Subcutaneous abdominal adipose tissue (tissue), 5 donors: Measurements from ENCODE around the gene NOMO2.
"Not testable (repeated sequence)": the region's sequence is repeated elsewhere in the genome, so short reads cannot be mapped to it uniquely, and the experiment has no call there.

Source experiments
- H3K27ac ChIP-seq: one replicate; pipeline ENCODE4 v1.7.0; 2013; ENCODE audit warnings: low read depth, mild to moderate bottlenecking, inconsistent platforms, low read length, moderate library complexity
- H3K27me3 ChIP-seq, 5 donors: one replicate each; pipeline ENCODE4 v1.7.0; 2013; ENCODE audit warnings: low read length in 5 of 5, inconsistent platforms in 1 of 5; ENCODE audit not compliant: control insufficient read depth in 5 of 5, insufficient read depth in 4 of 5
- H3K36me3 ChIP-seq, 5 donors: one replicate each; pipeline ENCODE4 v1.7.0; 2013; ENCODE audit warnings: low read length in 5 of 5; ENCODE audit not compliant: control insufficient read depth in 5 of 5, insufficient read depth in 5 of 5
- H3K4me1 ChIP-seq, 5 donors: one replicate each; pipeline ENCODE4 v1.7.0; 2013; ENCODE audit warnings: low read length in 5 of 5, mild to moderate bottlenecking in 3 of 5, moderate library complexity in 1 of 5; ENCODE audit not compliant: control insufficient read depth in 5 of 5, insufficient read depth in 5 of 5
- H3K4me3 ChIP-seq, 5 donors: one replicate each; pipeline ENCODE4 v1.7.0; 2013; ENCODE audit warnings: low read length in 5 of 5, low read depth in 1 of 5
- H3K9ac ChIP-seq, 5 donors: one replicate each; pipeline ENCODE4 v1.7.0; 2013; ENCODE audit warnings: low read length in 5 of 5, mild to moderate bottlenecking in 4 of 5, moderate library complexity in 3 of 5
- H3K9me3 ChIP-seq, 5 donors: one replicate each; pipeline ENCODE4 v1.7.0; 2013; ENCODE audit warnings: low read length in 5 of 5; ENCODE audit not compliant: control insufficient read depth in 5 of 5
- donor health status: healthy.
- donor health status: healthy.
- donor health status: healthy.
- donor health status: healthy.
- donor health status: healthy.

The NOMO2 gene

GRCh38 chr16:18401159-18401558 lies 160.7 kb downstream of the NOMO2 start:
- H3K4me3 ChIP-seq: not testable (repeated sequence)

GRCh38 chr16:18394363-18394762 lies 167.5 kb downstream of the NOMO2 start:
- H3K9me3 ChIP-seq, H3K4me1 ChIP-seq, H3K27ac ChIP-seq, H3K27me3 ChIP-seq, H3K36me3 ChIP-seq, H3K4me3 ChIP-seq, H3K9ac ChIP-seq: not testable (repeated sequence)

More at GRCh38 chr16:18401159-18401558, 160.7 kb downstream of the NOMO2 start:
- H3K27ac ChIP-seq, H3K9ac ChIP-seq, H3K9me3 ChIP-seq, H3K36me3 ChIP-seq, H3K27me3 ChIP-seq, H3K4me1 ChIP-seq: not testable (repeated sequence)

- not testable (repeated sequence) for H3K27me3 ChIP-seq, H3K4me3 ChIP-seq, H3K4me1 ChIP-seq, H3K36me3 ChIP-seq, H3K9me3 ChIP-seq, H3K9ac ChIP-seq, H3K27ac ChIP-seq
Observed at GRCh38 chr16:18387767-18388166, 174.1 kb downstream of the NOMO2 start.

GRCh38 chr16:18386517-18386916 lies 175.4 kb downstream of the NOMO2 start:
- H3K27ac ChIP-seq, H3K9me3 ChIP-seq, H3K4me3 ChIP-seq, H3K36me3 ChIP-seq, H3K27me3 ChIP-seq, H3K4me1 ChIP-seq, H3K9ac ChIP-seq: not testable (repeated sequence)

DNA sequence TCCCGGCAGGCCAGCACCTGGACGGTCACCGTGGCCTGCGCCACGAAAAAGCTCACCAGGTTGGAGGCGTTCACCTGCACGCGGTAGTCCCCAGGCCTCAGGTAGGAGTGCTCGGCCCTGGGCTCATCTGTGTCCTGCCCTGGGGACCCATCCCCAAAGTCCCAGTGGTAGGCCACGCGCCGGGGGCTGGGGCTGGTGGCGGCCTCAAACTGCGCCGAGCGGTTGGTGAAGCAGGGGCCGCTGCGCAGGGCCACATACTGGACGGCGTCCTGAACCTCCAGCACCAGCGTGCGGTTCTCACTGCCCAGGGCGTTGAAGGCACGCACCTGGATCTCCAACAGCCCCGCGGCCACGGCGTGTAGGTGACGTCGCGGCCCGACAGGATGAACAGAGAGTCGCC lies 176.6 kb downstream of the NOMO2 start:
- not testable (repeated sequence) for H3K4me3 ChIP-seq, H3K9ac ChIP-seq, H3K27ac ChIP-seq, H3K27me3 ChIP-seq, H3K9me3 ChIP-seq, H3K4me1 ChIP-seq, H3K36me3 ChIP-seq

GRCh38 chr16:18384869-18385268 lies 177.0 kb downstream of the NOMO2 start:
- H3K4me3 ChIP-seq, H3K36me3 ChIP-seq, H3K27ac ChIP-seq, H3K27me3 ChIP-seq, H3K9ac ChIP-seq, H3K4me1 ChIP-seq, H3K9me3 ChIP-seq: not testable (repeated sequence)

DNA sequence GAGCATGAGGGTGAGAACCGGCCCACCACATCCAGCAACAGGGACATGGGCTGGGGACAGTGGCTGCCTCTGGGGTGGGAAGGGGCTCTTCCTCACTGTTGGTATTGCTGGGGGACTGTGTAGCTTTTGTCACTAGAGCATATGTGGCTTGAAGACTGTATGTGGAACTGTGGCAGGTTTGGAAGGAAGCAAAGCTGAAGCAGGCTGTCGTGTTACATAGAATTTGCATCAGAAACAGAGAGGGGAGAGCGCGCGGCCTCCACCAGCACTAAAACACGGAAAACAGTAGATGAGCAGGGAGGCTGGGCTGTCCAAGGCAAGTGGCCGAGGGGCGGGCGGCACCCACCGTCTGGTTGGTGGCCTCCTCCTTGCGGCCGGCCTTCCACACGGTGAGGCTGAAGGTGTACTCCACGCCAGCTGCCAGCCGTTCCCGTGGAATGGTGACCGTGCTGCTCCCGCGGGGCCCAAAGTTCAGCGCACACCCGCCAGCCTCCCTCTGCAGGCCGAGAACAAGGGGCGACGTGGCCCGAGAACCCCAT lies 177.7 kb downstream of the NOMO2 start:
- not testable (repeated sequence) for H3K27me3 ChIP-seq, H3K36me3 ChIP-seq, H3K4me1 ChIP-seq, H3K9ac ChIP-seq, H3K4me3 ChIP-seq, H3K27ac ChIP-seq, H3K9me3 ChIP-seq

- H3K36me3 ChIP-seq, H3K9me3 ChIP-seq, H3K9ac ChIP-seq, H3K27me3 ChIP-seq, H3K4me1 ChIP-seq, H3K27ac ChIP-seq, H3K4me3 ChIP-seq: not testable (repeated sequence)
Observed at GRCh38 chr16:18382696-18383095, 179.2 kb downstream of the NOMO2 start.
